GM20431 (cell line): ENCODE results near the gene ZNF141.
"Not testable (repeated sequence)": the region's sequence is repeated elsewhere in the genome, so short reads cannot be mapped to it uniquely, and the experiment has no call there.

Source experiments
- in situ Hi-C: fragments of 300-500 bp; cut with MseI, MboI; formaldehyde crosslinking; loops from one replicate; pipeline ENCODE4 v1.15.0; 2020; ENCODE audit warnings: low sequenced_read_pairs; ENCODE audit not compliant: unreplicated experiment

Gene ZNF141

DNA sequence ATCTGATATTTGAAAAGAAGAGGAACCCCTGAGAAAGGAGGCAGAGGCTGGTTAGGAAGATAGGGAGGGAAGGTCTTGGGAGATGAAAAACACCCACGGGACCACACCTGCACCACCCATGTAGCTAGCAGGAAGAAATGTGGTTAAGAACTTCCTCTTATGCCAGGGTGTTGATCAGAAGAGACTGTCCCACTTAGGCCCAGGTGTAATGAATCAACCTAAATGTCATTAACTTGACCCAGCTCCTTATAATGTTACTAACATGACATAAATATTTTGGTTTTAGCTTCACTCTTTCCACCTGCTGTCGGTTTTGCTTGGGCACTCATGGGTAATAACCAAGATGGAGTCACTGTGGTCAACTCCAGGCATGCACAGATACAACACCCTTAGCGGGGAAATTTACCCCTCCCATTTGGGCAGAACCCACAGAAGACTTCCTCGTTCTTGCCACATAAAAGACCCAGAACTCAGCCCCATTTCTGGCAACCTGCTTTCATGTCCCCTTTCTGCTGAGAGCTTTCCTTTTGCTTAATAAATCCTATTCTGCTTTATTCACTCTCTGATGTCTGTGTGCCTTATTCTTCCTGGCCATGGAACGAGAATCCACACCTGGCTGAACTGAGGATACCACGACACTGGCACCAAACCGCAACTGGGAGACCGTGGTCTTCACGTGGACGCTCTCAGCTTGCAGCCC lies 46.8 kb downstream of the ZNF141 start:
- in situ Hi-C loops, result no loop called here

GRCh38 chr4:385934-386707 lies 48.5 kb downstream of the ZNF141 start:
- in situ Hi-C loops, result no loop called here

DNA sequence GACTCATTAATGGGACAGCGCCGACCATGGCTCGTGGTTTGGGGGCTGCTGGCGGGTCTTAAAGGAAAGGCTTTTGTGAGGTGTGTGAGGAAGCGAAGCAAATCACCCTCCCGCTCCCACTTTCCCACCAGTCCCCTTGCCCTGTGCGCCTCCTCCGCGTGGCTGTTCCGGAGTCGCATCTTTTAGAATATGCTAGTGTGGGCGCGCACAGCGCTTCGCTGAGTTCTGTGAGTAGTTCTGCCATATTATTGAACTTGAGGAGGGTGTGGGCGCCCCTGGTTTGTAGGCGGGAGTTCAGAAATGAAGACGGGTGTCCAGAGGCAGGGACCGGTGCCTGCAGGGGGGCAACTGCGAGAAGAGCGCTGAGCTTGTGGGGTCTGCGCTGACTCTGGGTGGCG lies 49.1 kb downstream of the ZNF141 start:
- in situ Hi-C loops, result no loop called here

DNA sequence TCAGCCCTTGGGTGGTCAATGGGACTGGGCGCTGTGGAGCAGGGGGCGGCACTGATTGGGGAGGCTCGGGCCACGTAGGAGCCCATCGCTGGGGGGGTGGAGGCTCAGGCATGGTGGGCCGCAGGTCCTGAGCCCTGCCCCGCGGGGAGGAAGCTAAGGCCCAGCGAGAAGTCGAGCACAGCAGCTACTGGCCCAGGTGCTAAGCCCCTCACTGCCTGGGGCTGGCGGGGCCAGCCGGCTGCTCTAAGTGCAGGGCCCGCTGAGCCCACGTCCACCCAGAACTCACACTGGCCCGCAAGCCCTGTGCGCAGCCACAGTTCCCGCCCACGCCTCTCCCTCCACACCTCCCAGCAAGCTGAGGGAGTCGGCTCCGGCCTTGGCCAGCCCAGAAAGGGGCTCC lies 66.4 kb downstream of the ZNF141 start:
- in situ Hi-C loops, result no loop called here

GRCh38 chr4:408321-408720 lies 70.7 kb downstream of the ZNF141 start:
- in situ Hi-C loops, result not testable (repeated sequence)

- in situ Hi-C loops, result no loop called here
These were observed 85.0 kb downstream of the ZNF141 start for GRCh38 chr4:422587-422986.
